ENCODE data around the gene TRIB2. TPM values are rescaled to one million over a fixed set of nuclear protein-coding genes. Genes with fewer than 3 reads are reported as not detected.

The TRIB2 gene
- polyA plus RNA-seq, 1 of the 3 experiments (the other 2 are of a cell fraction), result 27.5 TPM

DNA sequence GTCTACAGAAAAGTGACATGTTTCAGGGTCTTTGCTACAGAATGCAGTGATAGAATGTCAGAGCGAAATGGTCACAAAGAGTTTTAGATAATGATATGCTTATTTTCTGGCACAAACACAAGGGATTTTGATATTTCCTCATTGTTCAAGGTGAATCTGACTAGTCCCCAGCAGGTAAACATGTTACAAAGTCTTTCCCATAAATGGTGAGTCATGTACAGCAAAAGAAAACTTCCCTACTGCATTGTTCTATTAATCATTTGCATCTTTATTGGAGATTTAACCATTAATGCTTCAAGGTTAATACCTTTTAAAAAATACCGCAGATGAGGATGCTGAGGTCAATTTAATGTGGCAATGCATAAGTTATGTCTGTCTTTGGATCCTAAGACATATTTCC, 19.1 kb upstream of the TRIB2 start:
- H3F3A ChIP-seq (replicated peaks; ENCODE audit: insufficient read depth), result peaks cover 14% of the 10 kb centered on the region
- TF ChIP-seq GABPA (IDR thresholded peaks at IDR 0.05; ENCODE audit: low read depth) (no peak), RXRA (IDR thresholded peaks at IDR 0.05; ENCODE audit: borderline replicate concordance, low read depth) (no peak), TEAD4 (IDR thresholded peaks at IDR 0.05; ENCODE audit: borderline replicate concordance, insufficient read depth) (no peak), ELF1 (IDR thresholded peaks at IDR 0.05) (no peak), FOXM1 (IDR thresholded peaks at IDR 0.05; ENCODE audit: low read depth) (no peak), YY1 (IDR thresholded peaks at IDR 0.05; ENCODE audit: low read depth) (no peak), TAF1 (IDR thresholded peaks at IDR 0.05; ENCODE audit: borderline replicate concordance, low read depth, low read length) (no peak), CHD2 (IDR thresholded peaks at IDR 0.05; ENCODE audit: low read length, partially characterized antibody) (no peak), RFX5 (IDR thresholded peaks at IDR 0.05; ENCODE audit: low read length) (no peak), RCOR1 (IDR thresholded peaks at IDR 0.05; ENCODE audit: low read length) (no peak), NFIC (IDR thresholded peaks at IDR 0.05; ENCODE audit: borderline replicate concordance) (no peak), MXI1 (IDR thresholded peaks at IDR 0.05; ENCODE audit: low read depth, low read length) (no peak), SIN3A (IDR thresholded peaks at IDR 0.05; ENCODE audit: borderline replicate concordance, low read depth, low read length) (no peak), MEF2A (IDR thresholded peaks at IDR 0.05; ENCODE audit: borderline replicate concordance, low read depth) (no peak), FOXJ3 (CRISPR knock-in tag; IDR thresholded peaks at IDR 0.05) (no peak)
- TF ChIP-seq, protein P1, sequence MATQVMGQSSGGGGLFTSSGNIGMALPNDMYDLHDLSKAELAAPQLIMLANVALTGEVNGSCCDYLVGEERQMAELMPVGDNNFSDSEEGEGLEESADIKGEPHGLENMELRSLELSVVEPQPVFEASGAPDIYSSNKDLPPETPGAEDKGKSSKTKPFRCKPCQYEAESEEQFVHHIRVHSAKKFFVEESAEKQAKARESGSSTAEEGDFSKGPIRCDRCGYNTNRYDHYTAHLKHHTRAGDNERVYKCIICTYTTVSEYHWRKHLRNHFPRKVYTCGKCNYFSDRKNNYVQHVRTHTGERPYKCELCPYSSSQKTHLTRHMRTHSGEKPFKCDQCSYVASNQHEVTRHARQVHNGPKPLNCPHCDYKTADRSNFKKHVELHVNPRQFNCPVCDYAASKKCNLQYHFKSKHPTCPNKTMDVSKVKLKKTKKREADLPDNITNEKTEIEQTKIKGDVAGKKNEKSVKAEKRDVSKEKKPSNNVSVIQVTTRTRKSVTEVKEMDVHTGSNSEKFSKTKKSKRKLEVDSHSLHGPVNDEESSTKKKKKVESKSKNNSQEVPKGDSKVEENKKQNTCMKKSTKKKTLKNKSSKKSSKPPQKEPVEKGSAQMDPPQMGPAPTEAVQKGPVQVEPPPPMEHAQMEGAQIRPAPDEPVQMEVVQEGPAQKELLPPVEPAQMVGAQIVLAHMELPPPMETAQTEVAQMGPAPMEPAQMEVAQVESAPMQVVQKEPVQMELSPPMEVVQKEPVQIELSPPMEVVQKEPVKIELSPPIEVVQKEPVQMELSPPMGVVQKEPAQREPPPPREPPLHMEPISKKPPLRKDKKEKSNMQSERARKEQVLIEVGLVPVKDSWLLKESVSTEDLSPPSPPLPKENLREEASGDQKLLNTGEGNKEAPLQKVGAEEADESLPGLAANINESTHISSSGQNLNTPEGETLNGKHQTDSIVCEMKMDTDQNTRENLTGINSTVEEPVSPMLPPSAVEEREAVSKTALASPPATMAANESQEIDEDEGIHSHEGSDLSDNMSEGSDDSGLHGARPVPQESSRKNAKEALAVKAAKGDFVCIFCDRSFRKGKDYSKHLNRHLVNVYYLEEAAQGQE (IDR thresholded peaks at IDR 0.05; ENCODE audit: low read depth, low read length), result no peak
- TF ChIP-seq, protein P2, sequence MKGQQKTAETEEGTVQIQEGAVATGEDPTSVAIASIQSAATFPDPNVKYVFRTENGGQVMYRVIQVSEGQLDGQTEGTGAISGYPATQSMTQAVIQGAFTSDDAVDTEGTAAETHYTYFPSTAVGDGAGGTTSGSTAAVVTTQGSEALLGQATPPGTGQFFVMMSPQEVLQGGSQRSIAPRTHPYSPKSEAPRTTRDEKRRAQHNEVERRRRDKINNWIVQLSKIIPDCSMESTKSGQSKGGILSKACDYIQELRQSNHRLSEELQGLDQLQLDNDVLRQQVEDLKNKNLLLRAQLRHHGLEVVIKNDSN (IDR thresholded peaks at IDR 0.05; ENCODE audit: borderline replicate concordance, low read depth), result no peak
- TF ChIP-seq, protein P3, sequence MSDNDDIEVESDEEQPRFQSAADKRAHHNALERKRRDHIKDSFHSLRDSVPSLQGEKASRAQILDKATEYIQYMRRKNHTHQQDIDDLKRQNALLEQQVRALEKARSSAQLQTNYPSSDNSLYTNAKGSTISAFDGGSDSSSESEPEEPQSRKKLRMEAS (IDR thresholded peaks at IDR 0.05; ENCODE audit: low read depth), result no peak
- H3K9me2 ChIP-seq, result no peaks in the 10 kb centered on the region; the same call in 1 of the 2 replicates
- H3K4me2 ChIP-seq, result no peak overlapping the region
- no peak overlapping the region for H3K9ac ChIP-seq
- no peak overlapping the region for H3K4me3 ChIP-seq (ENCODE audit: low read depth in 2 of 2, low read length in 1 of 2)
- H3K36me3 ChIP-seq (replicated peaks in 1 of 2; ENCODE audit: control insufficient read depth in 1 of 2, insufficient read depth in 2 of 2, low read length in 1 of 2), result peaks cover 0 to 4% of the 10 kb centered on the region in 2 experiments
- CTCF ChIA-PET, result interaction anchor here (1.2 kb wide), 1 partner anchor 297 kb away, joined by 4 read pairs; no protein-coding TSS in a partner anchor
- no peak overlapping the region for H2AFZ ChIP-seq (ENCODE audit: low read depth)
- POLR2A ChIA-PET, result no interaction called here
- H3K27me3 ChIP-seq (ENCODE audit: insufficient read depth), result no peaks in the 10 kb centered on the region
- H3K79me2 ChIP-seq (ENCODE audit: insufficient read depth), result no peaks in the 10 kb centered on the region
- no peak overlapping the region for H3K27ac ChIP-seq (ENCODE audit: low read depth in 2 of 2, low read length in 1 of 2)
- peaks cover 0 to 14% of the 10 kb centered on the region in 2 experiments; a peak in 2 of 4 replicates for H3K4me1 ChIP-seq (ENCODE audit: control insufficient read depth in 1 of 2, insufficient read depth in 2 of 2, low read depth in 1 of 2, low read length in 1 of 2)
- peaks cover 11% of the 10 kb centered on the region for H3K9me3 ChIP-seq
- DNase-seq, result no peak
- 76% methylated on average over 2 of the region's 2 CpGs for WGBS (ENCODE audit: low lambda C conversion rate)
- H4K20me1 ChIP-seq (ENCODE audit: insufficient read depth), result no peaks in the 10 kb centered on the region
